HFF-Myc (cell line): ENCODE data around the gene CLDN25.
A peak's percentile ranks its signal among the peaks of the same experiment; 100 is the strongest.

Experiments
- DNase-seq: peaks from one replicate; pipeline ENCODE4 v3.0.0-alpha.2; 2011; ENCODE audit warnings: low read depth; ENCODE audit errors: extremely low read depth
- H3K4me3 ChIP-seq: replicated peaks from 2 replicates; pipeline ENCODE4 v1.5.1; 2011; ENCODE audit warnings: low read depth, mild to moderate bottlenecking, control low read depth, low read length
- CTCF ChIP-seq: IDR thresholded peaks from 2 replicates; pipeline ENCODE4 v1.5.1; 2012; ENCODE audit warnings: mild to moderate bottlenecking, low read depth, low read length, control low read depth; ENCODE audit errors: missing control alignments

CLDN25 gene

GRCh38 chr11:113764527-113765219, 14.9 kb upstream of the CLDN25 start:
- TF ChIP-seq CTCF, result no peak
- H3K4me3 ChIP-seq, result no peak overlapping the region
- DNase-seq, result no peak

GRCh38 chr11:113771964-113772363, 7.6 kb upstream of the CLDN25 start:
- no peak for TF ChIP-seq CTCF
- no peak for DNase-seq
- peak overlapping the region; percentile 96 for H3K4me3 ChIP-seq

- DNase-seq, result no peak
- TF ChIP-seq CTCF, result no peak
- H3K4me3 ChIP-seq, result peak overlapping the region; percentile 96
These were observed 6.5 kb upstream of the CLDN25 start for GRCh38 chr11:113773092-113773415.

DNA sequence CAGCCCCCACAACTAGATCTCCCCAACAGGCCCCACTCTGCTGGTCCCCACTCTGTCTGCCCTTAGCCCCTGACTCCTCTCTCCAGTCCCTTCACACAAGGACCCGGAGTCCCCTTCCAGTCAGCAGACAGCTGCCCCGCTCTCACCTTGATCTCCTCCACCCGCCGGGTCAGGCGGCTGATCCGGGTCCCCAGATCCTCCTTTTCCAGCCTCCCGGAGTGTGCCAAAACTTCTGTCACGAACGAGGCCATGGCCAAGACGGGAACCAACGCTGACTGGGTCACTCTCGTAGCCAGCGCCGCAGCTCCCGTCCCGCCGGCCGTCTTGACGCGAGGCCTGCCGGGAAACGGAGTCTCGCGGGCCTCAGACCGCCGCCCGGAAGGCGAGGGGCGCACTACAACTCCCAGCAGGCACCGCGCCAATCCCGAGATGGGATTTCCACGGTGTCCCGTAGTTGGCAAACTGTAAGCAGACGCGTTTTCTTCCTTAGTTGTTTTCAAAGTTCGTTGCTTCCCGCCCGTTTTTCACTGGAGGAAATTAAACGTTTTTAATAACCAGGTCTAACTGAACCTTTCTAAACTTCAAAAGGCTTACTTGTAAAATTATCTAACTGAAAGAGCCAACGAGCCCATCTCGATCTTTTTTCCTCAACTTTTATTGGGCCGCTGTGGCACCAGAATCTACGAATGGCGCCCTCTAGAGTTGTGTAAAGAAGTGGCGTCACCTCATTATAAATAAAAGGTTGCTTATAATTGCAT, 6.0 kb upstream of the CLDN25 start, which contains the start of gene ZW10:
Gene ZW10 (minus strand): TSS at position 277 of the 758 bp plus-strand sequence. CDS start 26 bp downstream, at position 251.
- DNase-seq, result peak; percentile 91
- peak; percentile 78 for TF ChIP-seq CTCF
- H3K4me3 ChIP-seq, result peak within 1 kb of the TSS; percentile 96

GRCh38 chr11:113774174-113774503, 5.5 kb upstream of the CLDN25 start:
- DNase-seq, result no peak
- TF ChIP-seq CTCF, result no peak
- peak overlapping the region; percentile 96 for H3K4me3 ChIP-seq

DNA sequence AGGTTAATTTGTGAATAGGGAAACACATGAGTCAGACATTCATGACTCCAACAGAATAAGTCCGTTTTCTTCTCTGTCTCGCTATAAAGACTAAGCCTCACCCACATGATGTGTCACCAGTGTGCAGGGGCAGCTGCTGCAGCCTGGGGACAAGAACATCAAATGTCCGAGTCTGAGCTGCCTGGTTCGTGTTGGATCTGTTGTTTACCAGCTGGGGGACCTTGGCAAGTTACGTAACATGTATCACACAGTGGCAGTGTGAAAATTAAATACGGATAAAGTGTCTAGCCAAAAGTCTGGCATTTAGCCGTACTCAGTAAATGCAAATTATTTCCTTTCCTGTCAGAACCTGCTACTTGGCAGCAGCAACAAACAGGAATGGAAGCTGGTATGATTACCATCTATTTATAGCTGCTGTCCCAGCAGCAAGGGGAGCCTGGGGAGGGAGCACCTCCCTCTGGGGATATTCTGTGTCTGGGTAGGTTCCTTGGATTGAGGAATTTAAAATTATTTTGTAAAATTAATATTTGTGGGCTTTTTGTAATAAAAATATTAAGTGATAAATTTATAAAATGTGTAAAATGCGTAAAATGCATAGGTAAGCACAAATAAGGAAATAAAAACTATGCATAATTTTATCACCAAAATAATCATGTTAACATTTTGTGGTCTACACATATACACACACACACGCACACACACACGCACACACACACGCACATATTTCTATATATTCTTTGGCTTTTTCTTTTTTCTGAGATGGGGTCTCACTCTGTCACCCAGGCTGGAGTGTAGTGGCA, 1.3 kb upstream of the CLDN25 start:
- no peak for DNase-seq
- TF ChIP-seq CTCF, result no peak

More for the DNA sequence above, 1.3 kb upstream of the CLDN25 start:
- H3K4me3 ChIP-seq, result no peak overlapping the region
